Muscle layer of duodenum (tissue), 2 donors: Measurements from ENCODE around the gene DCTN1.

Experiments used
- H3K27ac ChIP-seq: one replicate; pipeline ENCODE4 v1.7.0; 2013; ENCODE audit warnings: mild to moderate bottlenecking, low read length
- H3K27me3 ChIP-seq: one replicate; pipeline ENCODE4 v1.7.0; 2013; ENCODE audit warnings: low read depth, mild to moderate bottlenecking, control low read depth, low read length
- H3K36me3 ChIP-seq, 2 donors: one replicate each; pipeline ENCODE4 v1.7.0; 2013; ENCODE audit warnings: low read length in 2 of 2, control low read depth in 1 of 2, mild to moderate bottlenecking in 1 of 2; ENCODE audit not compliant: insufficient read depth in 2 of 2, control insufficient read depth in 1 of 2
- H3K4me1 ChIP-seq, 2 donors: one replicate each; pipeline ENCODE4 v1.7.0; 2013; ENCODE audit warnings: low read length in 2 of 2, mild to moderate bottlenecking in 2 of 2, control low read depth in 1 of 2, moderate library complexity in 1 of 2; ENCODE audit not compliant: insufficient read depth in 2 of 2, control insufficient read depth in 1 of 2
- H3K4me3 ChIP-seq, 2 donors: one replicate each; pipeline ENCODE4 v1.7.0; 2013; ENCODE audit warnings: low read length in 2 of 2, low read depth in 1 of 2, mild to moderate bottlenecking in 1 of 2
- H3K9me3 ChIP-seq, 2 donors: one replicate each; pipeline ENCODE4 v1.7.0; 2013; ENCODE audit warnings: low read length in 2 of 2, control low read depth in 1 of 2, mild to moderate bottlenecking in 1 of 2; ENCODE audit not compliant: control insufficient read depth in 1 of 2
- donor health status: healthy.

Gene DCTN1

GRCh38 chr2:74368499-74368898 is 11.6 kb downstream of the DCTN1 start:
- H3K36me3 ChIP-seq, result peaks cover 76 to 80% of the 10 kb centered on the region in 2 donors
- peaks cover 0 to 24% of the 10 kb centered on the region in 2 donors for H3K4me1 ChIP-seq
- H3K9me3 ChIP-seq, result no peaks in the 10 kb centered on the region
- no peak overlapping the region for H3K27ac ChIP-seq
- no peaks in the 10 kb centered on the region for H3K27me3 ChIP-seq
- H3K4me3 ChIP-seq, result no peak overlapping the region

GRCh38 chr2:74367789-74368188 is 12.3 kb downstream of the DCTN1 start:
- Histone ChIP-seq H3K4me1 (peaks cover 0 to 17% of the 10 kb centered on the region in 2 donors), H3K27me3 (no peaks in the 10 kb centered on the region)

GRCh38 chr2:74366036-74366435 is 14.1 kb downstream of the DCTN1 start:
- Histone ChIP-seq H3K27me3 (no peaks in the 10 kb centered on the region), H3K36me3 (peaks cover 91 to 100% of the 10 kb centered on the region in 2 donors), H3K27ac (no peak overlapping the region)

More at GRCh38 chr2:74367789-74368188, 12.3 kb downstream of the DCTN1 start:
- Histone ChIP-seq H3K36me3 (peaks cover 80 to 87% of the 10 kb centered on the region in 2 donors), H3K9me3 (no peaks in the 10 kb centered on the region), H3K27ac (no peak overlapping the region), H3K4me3 (no peak overlapping the region)

GRCh38 chr2:74364533-74365505 is 15.3 kb downstream of the DCTN1 start:
- peaks cover 91 to 100% of the 10 kb centered on the region in 2 donors for H3K36me3 ChIP-seq
- H3K27me3 ChIP-seq, result no peaks in the 10 kb centered on the region
- no peak overlapping the region for H3K4me3 ChIP-seq
- peaks cover 0 to 10% of the 10 kb centered on the region in 2 donors for H3K4me1 ChIP-seq
- no peak overlapping the region for H3K27ac ChIP-seq
- no peaks in the 10 kb centered on the region for H3K9me3 ChIP-seq

More at GRCh38 chr2:74366036-74366435, 14.1 kb downstream of the DCTN1 start:
- H3K4me1 ChIP-seq, result peaks cover 0 to 10% of the 10 kb centered on the region in 2 donors
- no peaks in the 10 kb centered on the region for H3K9me3 ChIP-seq
- no peak overlapping the region for H3K4me3 ChIP-seq

GRCh38 chr2:74361327-74361726 is 18.8 kb downstream of the DCTN1 start:
- Histone ChIP-seq H3K27me3 (no peaks in the 10 kb centered on the region), H3K9me3 (no peaks in the 10 kb centered on the region), H3K4me3 (no peak overlapping the region), H3K4me1 (peaks cover 0 to 10% of the 10 kb centered on the region in 2 donors), H3K27ac (no peak overlapping the region), H3K36me3 (peaks cover 83 to 97% of the 10 kb centered on the region in 2 donors)

- Histone ChIP-seq H3K27ac (no peak overlapping the region), H3K27me3 (no peaks in the 10 kb centered on the region), H3K4me1 (no peaks in the 10 kb centered on the region), H3K4me3 (no peak overlapping the region), H3K9me3 (no peaks in the 10 kb centered on the region), H3K36me3 (peaks cover 56 to 68% of the 10 kb centered on the region in 2 donors)
Measured at GRCh38 chr2:74357627-74358026, 22.5 kb downstream of the DCTN1 start.

- Histone ChIP-seq H3K9me3 (no peaks in the 10 kb centered on the region), H3K4me3 (no peak overlapping the region), H3K36me3 (no peaks in the 10 kb centered on the region), H3K27me3 (no peaks in the 10 kb centered on the region), H3K4me1 (no peaks in the 10 kb centered on the region), H3K27ac (no peak overlapping the region)
Measured at GRCh38 chr2:74349889-74350288, 30.2 kb downstream of the DCTN1 start.

GRCh38 chr2:74347742-74348141 is 32.4 kb downstream of the DCTN1 start:
- Histone ChIP-seq H3K27me3 (no peaks in the 10 kb centered on the region), H3K9me3 (no peaks in the 10 kb centered on the region), H3K36me3 (no peaks in the 10 kb centered on the region), H3K27ac (no peak overlapping the region), H3K4me1 (no peaks in the 10 kb centered on the region), H3K4me3 (no peak overlapping the region)

- Histone ChIP-seq H3K27ac (no peak overlapping the region), H3K4me1 (no peaks in the 10 kb centered on the region), H3K4me3 (no peak overlapping the region), H3K9me3 (no peaks in the 10 kb centered on the region), H3K36me3 (no peaks in the 10 kb centered on the region), H3K27me3 (no peaks in the 10 kb centered on the region)
Measured at GRCh38 chr2:74347303-74347702, 32.8 kb downstream of the DCTN1 start.

- no peak overlapping the region for H3K4me3 ChIP-seq
- H3K4me1 ChIP-seq, result no peaks in the 10 kb centered on the region
- H3K36me3 ChIP-seq, result peaks cover 0 to 6% of the 10 kb centered on the region in 2 donors
- H3K9me3 ChIP-seq, result no peaks in the 10 kb centered on the region
- no peaks in the 10 kb centered on the region for H3K27me3 ChIP-seq
- no peak overlapping the region for H3K27ac ChIP-seq
Measured at GRCh38 chr2:74345272-74345943, 34.7 kb downstream of the DCTN1 start.

- H3K27me3 ChIP-seq, result no peaks in the 10 kb centered on the region
- H3K36me3 ChIP-seq, result peaks cover 0 to 6% of the 10 kb centered on the region in 2 donors
- H3K27ac ChIP-seq, result no peak within 1 kb of the TSS
- no peak within 1 kb of the TSS for H3K4me3 ChIP-seq
- H3K9me3 ChIP-seq, result no peaks in the 10 kb centered on the region
- H3K4me1 ChIP-seq, result no peaks in the 10 kb centered on the region
Measured at GRCh38 chr2:74343316-74343715, 36.8 kb downstream of the DCTN1 start, which contains the start of gene SLC4A5. Gene SLC4A5, minus strand, starts transcription at chr2:74343416. Its CDS starts 28,393 bp downstream, at chr2:74315023.
